ENCODE results near the gene VNN1.
"Not testable (repeated sequence)": the region's sequence is repeated elsewhere in the genome, so short reads cannot be mapped to it uniquely, and the experiment has no call there.

Gene VNN1

DNA sequence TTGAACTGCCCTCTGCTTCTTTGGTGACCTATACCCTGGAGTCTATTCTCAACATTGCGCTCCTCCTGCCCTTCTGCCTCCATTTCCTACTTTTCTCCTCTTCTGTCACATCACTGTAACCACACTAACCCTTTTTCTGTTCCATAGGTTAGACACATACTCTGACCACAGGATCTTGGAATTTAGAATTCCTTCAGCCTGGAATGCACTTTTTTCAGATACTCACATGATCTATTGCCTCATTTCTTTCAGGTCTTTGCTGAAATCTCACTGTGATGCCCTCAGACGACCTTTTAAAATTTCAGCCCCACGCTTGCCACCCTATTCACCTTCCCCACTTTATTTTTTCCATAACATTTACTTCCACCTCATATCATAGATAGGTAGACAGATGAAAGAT lies 5.1 kb downstream of the VNN1 start:
- Histone ChIP-seq H4K8ac (ENCODE audit: low read depth, low read length) (no peak overlapping the region), H3K4me3 (ENCODE audit: low read length) (no peak overlapping the region), H3K27me3 (ENCODE audit: insufficient read depth, low read length, poor library complexity) (no peaks in the 10 kb centered on the region), H3K18ac (ENCODE audit: low read length) (no peak overlapping the region), H2AK5ac (ENCODE audit: low read length) (no peak overlapping the region), H2BK15ac (replicated peaks; ENCODE audit: low read depth) (no peak overlapping the region), H3K23ac (ENCODE audit: low read length) (no peak overlapping the region), H3K79me2 (ENCODE audit: control insufficient read depth, insufficient read depth, low read length) (no peaks in the 10 kb centered on the region), H4K5ac (ENCODE audit: low read length) (no peak overlapping the region), H3K9ac (ENCODE audit: low read length) (no peak overlapping the region), H3K56ac (ENCODE audit: low read length) (no peak overlapping the region), H3K79me1 (ENCODE audit: low read length) (no peaks in the 10 kb centered on the region), H3K4me1 (ENCODE audit: control insufficient read depth, low read depth, low read length) (no peaks in the 10 kb centered on the region), H2BK5ac (ENCODE audit: low read length) (no peak overlapping the region), H2BK120ac (ENCODE audit: low read depth, low read length) (no peak overlapping the region), H3K36me3 (ENCODE audit: control insufficient read depth, insufficient read depth, low read length) (no peaks in the 10 kb centered on the region), H3K27ac (ENCODE audit: low read depth, low read length) (no peak overlapping the region), H3K4me2 (ENCODE audit: low read length) (no peak overlapping the region), H3K4ac (ENCODE audit: low read depth, low read length) (no peak overlapping the region)
- WGBS (ENCODE audit: extremely low coverage, insufficient coverage, low lambda C conversion rate) = 100% methylated on average over 2 of the region's 3 CpGs
- DNase-seq = peak; percentile 19

DNA sequence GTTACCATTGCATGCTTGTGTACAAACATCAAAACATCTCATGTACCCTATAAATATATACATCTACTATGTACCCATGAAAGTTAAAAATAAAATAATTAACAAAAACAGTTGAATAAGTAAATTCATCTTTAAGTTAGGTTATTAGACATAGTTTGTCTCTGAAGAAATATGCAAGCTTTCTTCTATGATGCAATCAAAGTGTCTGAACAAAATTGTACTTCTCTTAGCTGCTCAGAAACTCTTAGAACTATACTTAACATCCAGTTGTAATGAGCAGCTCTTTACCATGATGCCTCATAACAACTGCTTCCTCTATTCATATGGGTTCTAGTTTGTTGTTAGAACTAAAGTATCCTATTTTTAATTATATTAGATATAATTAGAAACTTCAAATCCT lies 5.9 kb downstream of the VNN1 start:
- H3K56ac ChIP-seq (ENCODE audit: low read length) = no peak overlapping the region
- no peaks in the 10 kb centered on the region for H3K79me1 ChIP-seq (ENCODE audit: low read length)
- H3K23ac ChIP-seq (ENCODE audit: low read length) = no peak overlapping the region
- no peaks in the 10 kb centered on the region for H3K4me1 ChIP-seq (ENCODE audit: control insufficient read depth, low read depth, low read length)
- no peak overlapping the region for H3K4me3 ChIP-seq (ENCODE audit: low read length)
- no peak overlapping the region for H2AK5ac ChIP-seq (ENCODE audit: low read length)
- no peak overlapping the region for H3K27ac ChIP-seq (ENCODE audit: low read depth, low read length)
- no peak overlapping the region for H3K18ac ChIP-seq (ENCODE audit: low read length)
- no peak overlapping the region for H4K8ac ChIP-seq (ENCODE audit: low read depth, low read length)
- H3K27me3 ChIP-seq (ENCODE audit: insufficient read depth, low read length, poor library complexity) = no peaks in the 10 kb centered on the region
- no peaks in the 10 kb centered on the region for H3K79me2 ChIP-seq (ENCODE audit: control insufficient read depth, insufficient read depth, low read length)
- H4K5ac ChIP-seq (ENCODE audit: low read length) = no peak overlapping the region
- no peak overlapping the region for H3K4me2 ChIP-seq (ENCODE audit: low read length)
- DNase-seq = no peak
- H2BK120ac ChIP-seq (ENCODE audit: low read depth, low read length) = no peak overlapping the region
- H3K9ac ChIP-seq (ENCODE audit: low read length) = no peak overlapping the region
- H2BK5ac ChIP-seq (ENCODE audit: low read length) = no peak overlapping the region
- no peak overlapping the region for H2BK15ac ChIP-seq (replicated peaks; ENCODE audit: low read depth)
- no peaks in the 10 kb centered on the region for H3K36me3 ChIP-seq (ENCODE audit: control insufficient read depth, insufficient read depth, low read length)
- no peak overlapping the region for H3K4ac ChIP-seq (ENCODE audit: low read depth, low read length)

DNA sequence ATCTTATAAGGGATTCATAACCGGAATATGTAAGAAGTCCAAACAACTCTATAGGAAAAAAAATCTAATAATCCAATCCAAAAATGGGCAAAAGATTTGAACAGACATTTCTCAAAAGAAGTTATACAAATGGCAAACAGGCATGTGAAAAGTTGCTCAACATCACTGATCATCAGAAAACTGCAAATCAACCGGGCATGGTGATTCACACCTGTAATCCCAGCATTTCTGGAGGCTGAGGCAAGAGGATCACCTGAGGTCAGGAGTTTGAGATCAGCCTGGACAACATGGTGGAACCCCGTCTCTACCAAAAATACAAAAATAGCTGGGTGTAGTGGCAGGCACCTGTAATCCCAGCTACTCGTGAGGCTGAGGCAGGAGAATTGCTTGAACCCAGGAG lies 7.1 kb downstream of the VNN1 start:
- not testable (repeated sequence) for H3K4ac ChIP-seq (ENCODE audit: low read depth, low read length); H3K4me1 ChIP-seq (ENCODE audit: control insufficient read depth, low read depth, low read length); H2AK5ac ChIP-seq (ENCODE audit: low read length); H3K18ac ChIP-seq (ENCODE audit: low read length); H2BK5ac ChIP-seq (ENCODE audit: low read length); H3K4me2 ChIP-seq (ENCODE audit: low read length); H3K36me3 ChIP-seq (ENCODE audit: control insufficient read depth, insufficient read depth, low read length); H3K56ac ChIP-seq (ENCODE audit: low read length); DNase-seq; H3K79me1 ChIP-seq (ENCODE audit: low read length); H3K9ac ChIP-seq (ENCODE audit: low read length); H3K4me3 ChIP-seq (ENCODE audit: low read length); H4K5ac ChIP-seq (ENCODE audit: low read length); H3K27me3 ChIP-seq (ENCODE audit: insufficient read depth, low read length, poor library complexity); H3K27ac ChIP-seq (ENCODE audit: low read depth, low read length); H4K8ac ChIP-seq (ENCODE audit: low read depth, low read length); H2BK120ac ChIP-seq (ENCODE audit: low read depth, low read length); H3K79me2 ChIP-seq (ENCODE audit: control insufficient read depth, insufficient read depth, low read length); H2BK15ac ChIP-seq (replicated peaks; ENCODE audit: low read depth); H3K23ac ChIP-seq (ENCODE audit: low read length)
- WGBS (ENCODE audit: extremely low coverage, insufficient coverage, low lambda C conversion rate) = no CpG with 5 or more reads among the region's 4 CpGs

DNA sequence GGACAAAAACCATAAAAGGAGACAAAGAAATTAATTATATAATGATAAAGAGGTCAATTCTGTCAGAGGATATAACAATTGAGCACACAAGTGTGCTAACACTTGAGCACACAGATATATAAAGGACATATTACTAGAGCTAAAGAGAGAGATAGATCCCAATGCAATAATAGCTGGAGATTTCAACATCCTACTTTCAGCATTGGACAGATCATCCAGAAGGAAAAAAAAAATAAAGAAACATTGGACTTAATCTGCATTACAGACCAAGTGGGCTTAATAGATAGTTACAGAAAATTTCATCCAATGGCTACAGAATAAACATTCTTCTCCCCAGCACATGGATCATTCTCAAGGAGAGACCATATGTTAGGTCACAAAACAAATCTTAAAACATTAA lies 9.9 kb downstream of the VNN1 start:
- Histone ChIP-seq H4K5ac (ENCODE audit: low read length) (no peak overlapping the region), H3K4me1 (ENCODE audit: control insufficient read depth, low read depth, low read length) (no peaks in the 10 kb centered on the region), H3K4me3 (ENCODE audit: low read length) (no peak overlapping the region), H3K23ac (ENCODE audit: low read length) (no peak overlapping the region), H2BK120ac (ENCODE audit: low read depth, low read length) (no peak overlapping the region), H3K79me2 (ENCODE audit: control insufficient read depth, insufficient read depth, low read length) (no peaks in the 10 kb centered on the region), H3K36me3 (ENCODE audit: control insufficient read depth, insufficient read depth, low read length) (no peaks in the 10 kb centered on the region), H3K9ac (ENCODE audit: low read length) (no peak overlapping the region), H2BK5ac (ENCODE audit: low read length) (no peak overlapping the region), H2AK5ac (ENCODE audit: low read length) (no peak overlapping the region), H3K4me2 (ENCODE audit: low read length) (no peak overlapping the region), H3K79me1 (ENCODE audit: low read length) (no peaks in the 10 kb centered on the region), H2BK15ac (replicated peaks; ENCODE audit: low read depth) (no peak overlapping the region), H4K8ac (ENCODE audit: low read depth, low read length) (no peak overlapping the region), H3K4ac (ENCODE audit: low read depth, low read length) (no peak overlapping the region), H3K27ac (ENCODE audit: low read depth, low read length) (no peak overlapping the region), H3K56ac (ENCODE audit: low read length) (no peak overlapping the region), H3K27me3 (ENCODE audit: insufficient read depth, low read length, poor library complexity) (no peaks in the 10 kb centered on the region), H3K18ac (ENCODE audit: low read length) (no peak overlapping the region)
- no peak for DNase-seq

DNA sequence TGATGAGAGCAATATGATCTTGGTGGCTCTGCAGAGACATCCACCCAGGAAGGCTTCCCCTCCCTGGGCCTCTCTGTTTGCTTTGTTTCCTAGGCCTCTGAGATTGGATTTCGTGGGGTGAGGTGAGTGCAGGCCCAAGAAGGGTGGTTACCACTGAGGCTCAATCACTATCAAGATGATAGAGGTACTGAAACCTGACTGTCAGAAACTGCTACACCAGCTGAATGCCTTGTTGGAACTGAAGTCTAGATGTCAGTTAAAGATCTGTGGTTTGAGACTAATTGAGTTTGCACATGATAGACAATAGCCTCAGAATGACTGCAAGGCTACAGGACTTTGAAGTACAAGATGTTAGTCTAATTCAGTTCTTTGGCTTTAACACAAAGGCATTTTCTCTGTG lies 15.2 kb downstream of the VNN1 start:
- Histone ChIP-seq H3K4me1 (ENCODE audit: control insufficient read depth, low read depth, low read length) (no peaks in the 10 kb centered on the region), H4K5ac (ENCODE audit: low read length) (no peak overlapping the region), H3K4me3 (ENCODE audit: low read length) (no peak overlapping the region), H3K27ac (ENCODE audit: low read depth, low read length) (no peak overlapping the region), H3K23ac (ENCODE audit: low read length) (no peak overlapping the region), H3K36me3 (ENCODE audit: control insufficient read depth, insufficient read depth, low read length) (no peaks in the 10 kb centered on the region), H2BK5ac (ENCODE audit: low read length) (no peak overlapping the region), H3K56ac (ENCODE audit: low read length) (no peak overlapping the region), H2BK15ac (replicated peaks; ENCODE audit: low read depth) (no peak overlapping the region), H3K9ac (ENCODE audit: low read length) (no peak overlapping the region), H2BK120ac (ENCODE audit: low read depth, low read length) (no peak overlapping the region), H3K18ac (ENCODE audit: low read length) (no peak overlapping the region), H3K79me1 (ENCODE audit: low read length) (no peaks in the 10 kb centered on the region), H2AK5ac (ENCODE audit: low read length) (no peak overlapping the region), H3K4ac (ENCODE audit: low read depth, low read length) (no peak overlapping the region), H3K27me3 (ENCODE audit: insufficient read depth, low read length, poor library complexity) (no peaks in the 10 kb centered on the region), H3K79me2 (ENCODE audit: control insufficient read depth, insufficient read depth, low read length) (no peaks in the 10 kb centered on the region), H4K8ac (ENCODE audit: low read depth, low read length) (no peak overlapping the region), H3K4me2 (ENCODE audit: low read length) (no peak overlapping the region)
- no CpG with 5 or more reads among the region's 1 CpG for WGBS (ENCODE audit: extremely low coverage, insufficient coverage, low lambda C conversion rate)
- no peak for DNase-seq

DNA sequence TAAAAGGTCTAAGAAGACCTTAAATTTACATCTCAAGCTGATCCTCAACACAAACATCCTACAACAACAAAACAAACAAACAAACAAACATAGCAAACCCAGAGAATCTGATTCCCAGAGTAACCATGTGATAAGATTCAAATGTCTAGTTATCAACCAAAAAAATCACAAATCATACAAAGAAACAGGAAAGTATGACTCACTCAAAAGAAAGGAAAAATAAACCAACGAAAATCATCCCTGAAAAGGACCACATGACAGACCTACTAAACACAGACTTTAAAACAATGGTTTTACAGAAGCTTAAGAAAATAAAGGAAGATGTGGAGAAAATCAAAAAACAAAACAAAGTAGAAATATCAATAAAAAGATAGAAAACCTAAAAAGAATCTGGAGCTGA lies 18.1 kb downstream of the VNN1 start:
- H2BK120ac ChIP-seq (ENCODE audit: low read depth, low read length) = no peak overlapping the region
- H3K18ac ChIP-seq (ENCODE audit: low read length) = no peak overlapping the region
- H3K4me2 ChIP-seq (ENCODE audit: low read length) = no peak overlapping the region
- no peak overlapping the region for H2AK5ac ChIP-seq (ENCODE audit: low read length)
- H3K79me2 ChIP-seq (ENCODE audit: control insufficient read depth, insufficient read depth, low read length) = no peaks in the 10 kb centered on the region
- H3K23ac ChIP-seq (ENCODE audit: low read length) = no peak overlapping the region
- H3K27ac ChIP-seq (ENCODE audit: low read depth, low read length) = no peak overlapping the region
- no peaks in the 10 kb centered on the region for H3K79me1 ChIP-seq (ENCODE audit: low read length)
- H3K36me3 ChIP-seq (ENCODE audit: control insufficient read depth, insufficient read depth, low read length) = no peaks in the 10 kb centered on the region
- no peak overlapping the region for H3K9ac ChIP-seq (ENCODE audit: low read length)
- H3K4me1 ChIP-seq (ENCODE audit: control insufficient read depth, low read depth, low read length) = no peaks in the 10 kb centered on the region
- H3K27me3 ChIP-seq (ENCODE audit: insufficient read depth, low read length, poor library complexity) = no peaks in the 10 kb centered on the region
- H3K56ac ChIP-seq (ENCODE audit: low read length) = no peak overlapping the region
- no CpG with 5 or more reads among the region's 1 CpG for WGBS (ENCODE audit: extremely low coverage, insufficient coverage, low lambda C conversion rate)
- no peak overlapping the region for H2BK5ac ChIP-seq (ENCODE audit: low read length)
- no peak overlapping the region for H2BK15ac ChIP-seq (replicated peaks; ENCODE audit: low read depth)
- no peak for DNase-seq
- H4K5ac ChIP-seq (ENCODE audit: low read length) = no peak overlapping the region
- H3K4me3 ChIP-seq (ENCODE audit: low read length) = no peak overlapping the region
- no peak overlapping the region for H4K8ac ChIP-seq (ENCODE audit: low read depth, low read length)
- H3K4ac ChIP-seq (ENCODE audit: low read depth, low read length) = no peak overlapping the region

All from mesendoderm (in vitro differentiated cells).